Suppressor macrophage treated with lipopolysaccharide for 4 hours (primary cell): ENCODE measurements around the gene NFATC2IP.

Experiments
- DNase-seq: peaks from one replicate; pipeline ENCODE4 v3.0.0-alpha.2; 2020

The NFATC2IP gene

GRCh38 chr16:28950648-28951409 lies at the start of gene NFATC2IP:
Gene NFATC2IP (plus strand): TSS chr16:28950937. CDS start chr16:28951012, 75 bp downstream.
- peak; percentile 100 for DNase-seq

GRCh38 chr16:28901862-28902261 lies 48.9 kb upstream of the NFATC2IP start:
- no peak for DNase-seq

- no peak for DNase-seq
Observed at GRCh38 chr16:28902909-28903308, 47.8 kb upstream of the NFATC2IP start.

- no peak for DNase-seq
Observed at GRCh38 chr16:28903344-28904042, 47.2 kb upstream of the NFATC2IP start.

- DNase-seq: no peak
Observed at GRCh38 chr16:28904363-28904762, 46.4 kb upstream of the NFATC2IP start.

- DNase-seq: no peak
Observed at GRCh38 chr16:28904828-28905227, 45.9 kb upstream of the NFATC2IP start.

- DNase-seq: no peak
Observed at GRCh38 chr16:28905229-28905754, 45.4 kb upstream of the NFATC2IP start.

GRCh38 chr16:28905800-28906372 lies 44.9 kb upstream of the NFATC2IP start:
- DNase-seq: no peak

- no peak for DNase-seq
Observed at GRCh38 chr16:28910086-28911031, 40.4 kb upstream of the NFATC2IP start.

GRCh38 chr16:28912558-28912957 lies 38.2 kb upstream of the NFATC2IP start:
- DNase-seq: no peak

- DNase-seq: no peak
Observed at GRCh38 chr16:28913946-28914724, 36.6 kb upstream of the NFATC2IP start.

GRCh38 chr16:28915181-28915580 lies 35.6 kb upstream of the NFATC2IP start:
- no peak for DNase-seq

GRCh38 chr16:28917095-28917494 lies 33.6 kb upstream of the NFATC2IP start:
- no peak for DNase-seq

GRCh38 chr16:28918698-28919097 lies 32.0 kb upstream of the NFATC2IP start:
- no peak for DNase-seq

GRCh38 chr16:28923231-28923587 lies 27.5 kb upstream of the NFATC2IP start:
- DNase-seq: no peak

- peak; percentile 58 for DNase-seq
Observed at GRCh38 chr16:28923652-28924398, 26.9 kb upstream of the NFATC2IP start.

GRCh38 chr16:28924399-28924761 lies 26.4 kb upstream of the NFATC2IP start:
- no peak for DNase-seq

- peak; percentile 97 for DNase-seq
Observed at GRCh38 chr16:28924762-28925385, 25.9 kb upstream of the NFATC2IP start, which contains the start of gene RABEP2. Gene RABEP2 (minus strand): TSS chr16:28925238. CDS start chr16:28925163, 75 bp downstream.

GRCh38 chr16:28925386-28926228 lies 25.1 kb upstream of the NFATC2IP start:
- peak; percentile 67 for DNase-seq
